HG03066 (cell line): ENCODE results near the gene XRCC5.
"Not testable (repeated sequence)": the region's sequence is repeated elsewhere in the genome, so short reads cannot be mapped to it uniquely, and the experiment has no call there.

Source experiments
- ATAC-seq: cut with Tn5 transposase; IDR thresholded peaks from one replicate; pipeline ENCODE4 v1.9.1; 2021; ENCODE audit warnings: low read depth; ENCODE audit not compliant: unreplicated experiment

The XRCC5 gene

GRCh38 chr2:216114714-216115531, 5.8 kb downstream of the XRCC5 start:
- peak; percentile 47 for ATAC-seq

GRCh38 chr2:216116418-216116817, 7.3 kb downstream of the XRCC5 start:
- no peak for ATAC-seq

DNA sequence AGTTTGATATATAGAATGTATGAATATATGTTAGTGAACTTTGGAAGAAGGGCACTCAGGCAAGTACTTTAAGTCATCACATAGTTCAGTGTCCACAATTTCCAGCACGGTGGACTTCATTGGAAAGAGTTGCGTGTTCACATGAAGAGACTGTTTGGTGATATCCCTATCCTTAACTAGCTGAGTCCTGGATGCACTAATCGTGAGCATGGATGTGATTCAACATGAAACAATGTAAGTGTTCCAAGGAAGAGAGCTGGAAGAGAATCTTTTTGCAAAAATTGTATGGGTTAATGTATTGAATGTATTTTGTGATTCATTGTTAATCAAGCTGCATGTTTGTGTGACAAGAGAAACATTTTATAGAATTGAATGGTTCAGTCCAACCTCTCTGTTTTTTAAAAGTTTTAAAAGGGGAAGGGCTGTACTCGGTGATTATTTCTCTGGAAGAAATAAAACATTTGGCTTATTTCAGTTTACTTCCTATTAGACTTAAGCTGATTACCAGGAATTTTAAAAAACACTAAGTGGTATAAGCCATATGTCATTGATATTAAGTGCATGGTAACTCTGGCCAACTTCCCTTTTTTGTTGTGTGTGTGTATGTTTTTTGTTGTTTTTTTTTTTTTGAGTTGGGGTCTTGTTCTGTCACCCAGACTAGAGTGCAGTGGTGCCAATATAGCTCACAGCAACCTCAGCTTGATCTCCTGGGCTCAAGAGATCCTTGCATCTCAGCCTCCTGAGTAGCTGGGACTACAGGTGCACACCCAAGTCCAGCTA, 8.6 kb downstream of the XRCC5 start:
- no peak for ATAC-seq

- ATAC-seq = no peak
These were observed 9.3 kb downstream of the XRCC5 start for GRCh38 chr2:216118474-216118873.

- no peak for ATAC-seq
These were observed 10.0 kb downstream of the XRCC5 start for GRCh38 chr2:216119146-216119545.

GRCh38 chr2:216119986-216120385, 10.8 kb downstream of the XRCC5 start:
- no peak for ATAC-seq

- no peak for ATAC-seq
These were observed 12.1 kb downstream of the XRCC5 start for GRCh38 chr2:216121255-216121654.

GRCh38 chr2:216126943-216127342, 17.8 kb downstream of the XRCC5 start:
- ATAC-seq = no peak

DNA sequence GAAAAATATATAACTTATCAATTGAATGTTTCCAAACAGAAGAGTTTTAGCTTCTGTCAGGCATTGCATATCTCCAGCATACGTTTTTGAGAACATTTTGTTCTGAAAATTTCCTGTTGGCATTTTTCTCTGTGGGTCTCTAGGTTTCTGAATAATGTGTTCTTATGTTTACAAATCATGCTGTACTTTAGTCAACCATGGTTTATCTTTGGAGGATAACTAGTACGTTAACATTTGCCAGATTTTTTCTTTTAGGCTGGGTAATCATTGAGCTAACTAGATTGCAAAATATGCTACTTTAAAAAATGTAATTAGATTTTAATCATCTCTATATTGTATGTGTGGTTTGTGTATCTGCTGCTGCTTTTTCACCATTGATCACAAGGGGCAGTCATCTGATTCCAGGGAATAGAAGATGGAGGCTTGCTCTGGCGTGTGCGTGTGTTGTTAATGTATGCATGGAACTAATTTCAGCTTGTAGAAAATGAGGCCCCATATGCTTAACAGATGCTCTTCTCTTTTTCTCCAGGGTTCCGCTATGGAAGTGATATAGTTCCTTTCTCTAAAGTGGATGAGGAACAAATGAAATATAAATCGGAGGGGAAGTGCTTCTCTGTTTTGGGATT, 21.3 kb downstream of the XRCC5 start:
- ATAC-seq = no peak

GRCh38 chr2:216131175-216131926, 22.2 kb downstream of the XRCC5 start:
- ATAC-seq = no peak

DNA sequence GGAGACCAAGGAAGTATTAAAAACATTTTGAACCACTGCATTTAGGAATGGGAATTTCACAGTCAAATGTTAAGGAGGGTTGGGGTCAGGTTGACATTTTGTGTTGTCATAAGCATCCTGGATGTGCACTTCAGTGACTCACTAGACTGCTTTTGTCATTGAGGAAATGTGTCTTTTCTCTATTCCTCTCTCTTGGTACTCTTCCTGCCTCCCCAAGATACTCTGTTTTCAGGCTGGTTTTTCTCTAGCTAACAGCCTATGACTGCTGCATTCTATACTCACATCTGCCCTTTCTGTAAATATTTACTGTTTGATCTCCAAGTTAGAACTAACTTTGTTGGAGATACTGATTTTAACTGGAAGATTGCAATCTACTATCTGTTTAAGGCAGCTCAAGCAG, 23.4 kb downstream of the XRCC5 start:
- ATAC-seq = no peak

DNA sequence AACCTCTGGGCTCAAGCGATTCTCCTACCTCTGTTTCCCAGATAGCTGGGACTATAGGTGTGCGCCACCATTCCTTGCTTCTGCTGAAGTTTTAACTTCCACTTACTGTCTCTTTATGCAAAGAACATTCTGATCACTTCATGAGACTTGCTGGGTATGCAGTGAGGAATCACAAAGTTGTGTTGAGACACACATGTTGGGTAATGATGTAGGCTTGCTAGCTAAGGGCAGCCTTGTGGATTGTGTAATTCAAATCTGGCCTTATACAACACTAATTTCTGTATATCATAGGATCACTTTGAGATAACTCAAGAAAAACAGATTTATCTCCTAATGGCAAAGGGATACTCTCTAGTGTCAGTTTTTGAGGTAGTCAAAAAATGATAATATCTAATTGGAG, 24.2 kb downstream of the XRCC5 start:
- ATAC-seq = no peak

DNA sequence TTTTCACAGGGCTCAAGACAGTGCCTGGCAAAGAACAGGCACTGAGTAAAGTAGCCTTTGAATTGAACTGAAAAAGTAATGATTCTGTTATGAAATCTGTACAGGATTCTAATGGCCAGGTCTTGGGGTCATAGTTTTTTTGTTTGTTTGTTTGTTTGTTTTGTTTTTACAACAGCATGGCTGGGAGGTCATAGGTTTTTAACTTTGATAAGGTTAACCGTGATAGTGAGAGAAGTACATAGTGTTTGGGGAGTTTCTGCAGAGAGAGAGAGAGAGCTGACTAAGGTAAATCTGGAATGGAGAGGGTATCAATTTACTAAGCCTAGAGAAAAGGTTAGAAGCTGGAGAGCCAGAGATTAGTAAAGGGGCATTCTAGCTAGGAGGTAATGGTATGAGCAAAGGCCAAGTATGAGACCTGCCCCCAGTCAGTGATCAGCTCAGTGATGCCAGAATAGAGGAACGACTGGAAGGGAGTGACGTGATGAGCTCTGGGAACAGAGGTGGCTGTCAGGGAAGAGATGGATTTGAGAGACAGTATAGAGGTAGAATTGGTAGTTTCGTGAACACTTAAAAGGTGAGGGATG, 25.9 kb downstream of the XRCC5 start:
- no peak for ATAC-seq

- ATAC-seq = no peak
These were observed 30.7 kb downstream of the XRCC5 start for GRCh38 chr2:216139884-216140283.

DNA sequence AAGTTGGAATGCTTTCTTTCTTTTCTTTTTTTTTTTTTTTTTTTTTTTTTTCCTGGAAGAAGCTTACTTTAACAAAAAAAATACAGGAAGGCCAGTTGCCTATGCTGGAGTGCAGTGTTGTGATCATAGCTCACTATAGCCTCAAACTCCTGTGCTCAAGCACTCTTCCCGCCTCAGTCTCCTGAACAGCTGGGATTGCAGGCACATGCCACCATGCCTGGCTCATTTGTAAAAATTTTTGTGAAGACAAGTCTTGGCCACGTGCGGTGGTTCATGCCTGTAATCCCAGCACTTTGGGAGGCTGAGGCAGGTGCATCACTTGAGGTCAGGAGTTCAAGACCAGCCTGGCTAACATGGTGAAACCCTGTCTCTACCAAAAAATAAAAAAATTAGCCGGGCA, 32.4 kb downstream of the XRCC5 start:
- not testable (repeated sequence) for ATAC-seq

- peak; percentile 99 for ATAC-seq
These were observed 33.4 kb downstream of the XRCC5 start for GRCh38 chr2:216142540-216142939.

- ATAC-seq = no peak
These were observed 35.2 kb downstream of the XRCC5 start for GRCh38 chr2:216144372-216144771.

DNA sequence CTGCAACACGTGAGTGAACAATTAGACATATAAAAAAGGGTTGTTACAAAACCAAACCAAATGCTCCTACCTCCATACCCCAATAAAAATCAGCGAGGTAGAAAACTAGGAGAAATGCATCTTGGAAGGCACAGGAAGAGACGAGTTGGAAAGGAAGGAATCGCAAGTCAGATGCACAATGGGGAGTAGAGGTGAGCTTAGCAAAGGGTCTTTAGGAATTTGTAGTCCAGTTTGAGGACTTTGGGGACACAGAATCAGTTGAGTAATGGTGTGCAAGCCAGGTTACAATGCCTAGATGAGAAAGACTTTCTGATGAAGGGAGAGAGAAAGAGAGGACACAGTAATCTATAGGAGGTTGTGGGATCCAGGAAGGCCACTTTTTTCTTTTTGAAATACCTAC, 35.7 kb downstream of the XRCC5 start:
- ATAC-seq = no peak

DNA sequence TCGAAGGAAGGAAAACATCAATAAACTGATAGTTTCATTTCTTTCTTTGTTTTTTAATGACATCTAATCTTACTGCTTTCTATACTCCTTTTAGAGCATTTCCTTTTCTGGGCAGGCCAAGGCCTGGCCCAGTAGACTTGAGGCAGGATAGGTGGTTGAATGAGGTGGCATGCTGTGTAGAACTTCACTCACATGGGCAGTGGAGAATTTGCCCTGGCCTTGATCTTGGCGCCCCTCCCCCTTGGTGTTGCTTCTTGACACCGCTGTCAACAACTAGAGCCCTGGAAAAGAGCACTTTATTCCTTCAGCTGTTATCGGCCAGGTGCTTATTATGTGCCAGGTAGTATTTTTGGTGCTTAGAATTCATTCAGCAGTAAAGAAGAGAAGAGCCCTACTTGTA, 37.4 kb downstream of the XRCC5 start:
- ATAC-seq = no peak
